ENCODE measurements around the gene WDR45.

Gene WDR45

DNA sequence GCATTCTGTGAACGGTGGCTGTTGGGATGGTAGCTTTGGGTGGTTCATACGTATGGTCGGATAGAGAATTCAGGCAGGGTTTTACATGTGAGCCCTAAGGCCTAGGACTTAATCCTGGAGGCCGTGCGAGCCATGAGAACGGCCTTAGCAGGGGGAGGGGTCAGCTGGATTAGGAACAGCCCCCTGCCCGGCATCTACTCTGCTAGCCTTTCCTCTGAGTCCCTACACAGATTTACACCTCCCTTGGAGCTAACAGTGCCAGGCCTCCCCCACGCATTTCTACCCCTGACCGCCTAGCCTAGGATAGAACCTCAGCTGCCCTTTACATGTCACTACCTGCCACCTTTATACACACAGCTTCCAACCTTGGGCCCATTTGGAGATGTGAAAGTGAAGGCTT lies 13.0 kb downstream of the WDR45 start:
- no peak overlapping the region for H3K27ac ChIP-seq
- TF ChIP-seq ZFX (IDR thresholded peaks at IDR 0.05; ENCODE audit: borderline replicate concordance) (no peak), CTCF (IDR thresholded peaks at IDR 0.05) (no peak)

- no peak for TF ChIP-seq CTCF (IDR thresholded peaks at IDR 0.05)
- H3K27ac ChIP-seq: no peak overlapping the region
Observed at GRCh38 chrX:49066278-49066677, 13.4 kb downstream of the WDR45 start.

DNA sequence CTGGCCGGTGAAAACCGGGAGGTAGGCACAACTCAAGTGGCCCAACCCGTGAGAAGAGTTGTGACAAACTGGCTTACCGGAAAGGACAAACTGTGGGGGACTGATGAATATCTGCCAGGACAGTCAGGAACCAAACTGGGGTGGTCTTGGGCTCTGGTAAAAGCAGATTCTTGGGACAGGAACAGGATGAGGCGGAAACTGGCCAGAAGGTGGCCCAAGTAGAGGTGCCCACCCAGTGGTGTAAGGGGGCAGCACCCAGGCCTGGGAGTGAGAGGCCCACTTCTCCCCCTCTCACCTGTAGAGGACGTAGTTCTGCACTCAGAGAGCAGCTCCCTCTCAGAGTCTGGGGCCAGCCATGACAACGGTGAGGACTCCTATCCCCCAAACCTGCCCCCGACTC lies 15.0 kb downstream of the WDR45 start:
- H3K27ac ChIP-seq: no peak overlapping the region
- TF ChIP-seq ZFX (IDR thresholded peaks at IDR 0.05; ENCODE audit: borderline replicate concordance): no peak
- no peak for TF ChIP-seq CTCF (IDR thresholded peaks at IDR 0.05)

DNA sequence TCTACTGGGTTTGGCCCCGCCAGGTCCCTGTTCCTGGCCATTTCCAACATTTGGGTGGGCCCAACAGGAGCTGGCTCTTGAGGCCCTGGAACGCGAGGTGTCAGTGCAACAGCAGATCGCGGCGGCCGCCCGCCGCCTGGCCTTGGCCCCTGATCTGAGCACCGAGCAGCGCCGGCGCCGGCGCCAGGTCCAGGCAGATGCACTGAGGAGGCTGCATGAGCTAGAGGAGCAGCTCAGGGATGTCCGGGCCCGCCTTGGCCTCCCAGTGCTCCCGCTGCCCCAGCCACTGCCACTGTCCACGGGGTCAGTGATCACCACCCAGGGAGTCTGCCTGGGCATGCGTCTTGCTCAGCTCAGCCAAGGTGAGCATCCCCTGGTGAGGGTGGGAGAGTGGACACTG lies 15.4 kb downstream of the WDR45 start:
- H3K27ac ChIP-seq: no peak overlapping the region
- TF ChIP-seq CTCF (IDR thresholded peaks at IDR 0.05) (no peak), ZFX (IDR thresholded peaks at IDR 0.05; ENCODE audit: borderline replicate concordance) (no peak)

DNA sequence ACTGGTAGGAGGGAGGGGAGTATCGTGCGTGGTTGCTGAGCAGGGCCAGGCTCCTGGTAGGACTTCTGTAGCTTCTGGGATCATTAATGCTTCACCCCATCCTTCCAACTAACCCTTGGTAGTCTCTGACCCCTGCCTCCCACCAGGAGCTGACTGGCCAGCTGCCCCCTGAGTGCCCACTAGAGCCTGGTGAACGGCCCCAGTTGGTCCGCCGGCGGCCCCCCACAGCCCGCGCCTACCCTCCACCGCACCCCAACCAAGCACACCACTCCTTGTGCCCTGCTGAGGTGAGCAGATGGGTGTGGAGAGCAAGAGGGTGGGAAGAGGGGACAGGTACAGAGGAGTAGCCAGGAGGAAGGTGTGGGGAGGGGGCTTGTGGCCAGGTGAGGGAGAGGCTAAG lies 16.0 kb downstream of the WDR45 start:
- H3K27ac ChIP-seq: no peak overlapping the region
- TF ChIP-seq CTCF (IDR thresholded peaks at IDR 0.05): no peak
- TF ChIP-seq ZFX (IDR thresholded peaks at IDR 0.05; ENCODE audit: borderline replicate concordance): no peak

DNA sequence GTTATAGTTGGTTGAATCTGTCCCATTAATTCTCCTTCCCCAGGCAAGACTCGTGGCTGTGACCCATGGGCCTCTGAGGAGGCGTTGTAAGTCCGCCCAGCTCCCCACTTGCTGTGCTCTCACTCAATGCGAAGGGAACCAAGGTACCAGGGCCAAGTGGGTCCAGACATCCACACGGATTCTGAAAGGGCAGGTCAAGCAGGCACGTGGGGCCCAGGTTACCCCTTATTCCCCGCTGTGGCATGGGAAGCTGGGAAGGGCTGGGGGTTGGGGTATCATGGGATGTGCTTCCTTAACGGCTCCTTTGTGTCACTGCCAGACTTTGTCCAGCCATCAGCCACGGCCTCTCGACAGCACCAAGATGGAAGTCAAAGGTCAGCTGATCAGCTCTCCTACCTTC lies 17.8 kb downstream of the WDR45 start:
- TF ChIP-seq ZFX (IDR thresholded peaks at IDR 0.05; ENCODE audit: borderline replicate concordance): no peak
- no peak for TF ChIP-seq CTCF (IDR thresholded peaks at IDR 0.05)
- no peak overlapping the region for H3K27ac ChIP-seq

- TF ChIP-seq CTCF (IDR thresholded peaks at IDR 0.05): no peak
- no peak overlapping the region for H3K27ac ChIP-seq
Observed at GRCh38 chrX:49061490-49061889, 18.2 kb downstream of the WDR45 start.
